Vagina (tissue), 2 donors: ENCODE results near the gene CPA1.

Source experiments
- CTCF ChIP-seq, 3 experiments: fragments of 450-650 bp in 2 of 3; fragments of 200-600 bp in 1 of 3; sonication (generic) in 1 of 3; IDR thresholded peaks; one replicate each; pipeline ENCODE4 v1.5.1; 2017 to 2019; ENCODE audit warnings: antibody characterized with exemption in 3 of 3, mild to moderate bottlenecking in 2 of 3, moderate library complexity in 2 of 3
- POLR2A ChIP-seq, 2 donors: fragments of 450-650 bp; IDR thresholded peaks; one replicate each; pipeline ENCODE4 v1.6.1; 2017; ENCODE audit warnings: antibody characterized with exemption in 2 of 2, mild to moderate bottlenecking in 2 of 2, moderate library complexity in 2 of 2
- POLR2AphosphoS5 ChIP-seq, 2 donors: sonication (generic); formaldehyde crosslinking; IDR thresholded peaks; one replicate each; pipeline ENCODE4 v1.9.0; 2017; ENCODE audit warnings: antibody characterized with exemption in 2 of 2, mild to moderate bottlenecking in 2 of 2, low read depth in 1 of 2; ENCODE audit not compliant: insufficient read depth in 1 of 2

- TF ChIP-seq CTCF (IDR thresholded peaks at IDR 0.05) (no peak), POLR2A (IDR thresholded peaks at IDR 0.05) (no peak), POLR2AphosphoS5 (IDR thresholded peaks at IDR 0.05; ENCODE audit: insufficient read depth in 1 of 2, low read depth in 1 of 2) (peak in 1 of 2 donors; percentile 69)
These were observed 23.2 kb upstream of the CPA1 start for GRCh38 chr7:130356876-130357611.
